ENCODE data around the gene EPHB4.
"Not testable (repeated sequence)": the region's sequence is repeated elsewhere in the genome, so short reads cannot be mapped to it uniquely, and the experiment has no call there.

EPHB4 gene

DNA sequence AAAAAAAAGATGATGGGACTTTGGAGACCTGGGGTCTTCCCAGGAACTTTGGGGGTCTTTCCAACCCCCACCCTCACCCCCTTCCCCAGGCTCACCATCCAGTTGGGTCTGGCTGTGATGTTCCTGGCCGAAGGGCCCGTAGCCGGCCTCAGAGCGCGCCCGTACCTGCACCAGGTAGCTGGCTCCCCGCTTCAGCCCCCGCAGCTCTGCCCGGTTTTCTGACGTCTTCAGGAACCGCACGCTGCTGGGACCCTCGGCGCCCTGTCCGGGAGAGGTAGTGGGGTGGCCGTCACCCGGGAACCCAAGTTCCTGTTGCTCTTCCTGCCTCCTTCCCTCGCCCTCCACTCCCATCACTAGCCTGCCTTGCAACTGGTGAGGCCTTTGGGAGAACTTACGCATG, 10.2 kb downstream of the EPHB4 start:
- H3K9me3 ChIP-seq (ENCODE audit: control insufficient read depth, insufficient read depth, low read length) = no peaks in the 10 kb centered on the region
- H3K4me3 ChIP-seq (ENCODE audit: low read depth, low read length) = no peak overlapping the region
- no peak overlapping the region for H3K27ac ChIP-seq (ENCODE audit: low read depth, low read length)
- H3K27me3 ChIP-seq (ENCODE audit: control insufficient read depth, insufficient read depth, low read length) = no peaks in the 10 kb centered on the region
- H3K9ac ChIP-seq (ENCODE audit: low read depth, low read length) = no peak overlapping the region
- H3K4me1 ChIP-seq (ENCODE audit: control insufficient read depth, insufficient read depth, low read length) = no peaks in the 10 kb centered on the region
- H3K36me3 ChIP-seq (ENCODE audit: control insufficient read depth, insufficient read depth, low read length) = peaks cover 97% of the 10 kb centered on the region

DNA sequence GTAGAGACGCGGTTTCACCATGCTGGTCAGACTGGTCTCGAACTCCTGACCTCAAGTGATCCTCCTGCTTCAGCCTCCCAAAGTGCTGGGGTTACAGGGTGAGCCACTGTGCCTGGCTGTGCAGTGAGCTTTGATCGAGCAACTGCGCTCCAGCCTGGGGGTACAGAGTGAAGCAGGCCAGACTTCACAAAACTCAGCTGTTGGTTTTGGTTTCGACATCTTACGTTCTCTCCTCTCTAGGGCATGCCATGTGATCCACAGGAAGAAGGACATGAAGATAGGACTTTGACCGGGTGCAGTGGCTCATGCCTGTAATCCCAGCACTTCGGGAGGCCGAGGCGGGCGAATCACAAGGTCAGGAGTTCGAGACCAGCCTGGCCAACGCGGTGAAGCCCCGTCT, 10.8 kb downstream of the EPHB4 start:
- peaks cover 96% of the 10 kb centered on the region for H3K36me3 ChIP-seq (ENCODE audit: control insufficient read depth, insufficient read depth, low read length)
- H3K27me3 ChIP-seq (ENCODE audit: control insufficient read depth, insufficient read depth, low read length); H3K4me1 ChIP-seq (ENCODE audit: control insufficient read depth, insufficient read depth, low read length); H3K9ac ChIP-seq (ENCODE audit: low read depth, low read length); H3K27ac ChIP-seq (ENCODE audit: low read depth, low read length); H3K4me3 ChIP-seq (ENCODE audit: low read depth, low read length); H3K9me3 ChIP-seq (ENCODE audit: control insufficient read depth, insufficient read depth, low read length): not testable (repeated sequence)

DNA sequence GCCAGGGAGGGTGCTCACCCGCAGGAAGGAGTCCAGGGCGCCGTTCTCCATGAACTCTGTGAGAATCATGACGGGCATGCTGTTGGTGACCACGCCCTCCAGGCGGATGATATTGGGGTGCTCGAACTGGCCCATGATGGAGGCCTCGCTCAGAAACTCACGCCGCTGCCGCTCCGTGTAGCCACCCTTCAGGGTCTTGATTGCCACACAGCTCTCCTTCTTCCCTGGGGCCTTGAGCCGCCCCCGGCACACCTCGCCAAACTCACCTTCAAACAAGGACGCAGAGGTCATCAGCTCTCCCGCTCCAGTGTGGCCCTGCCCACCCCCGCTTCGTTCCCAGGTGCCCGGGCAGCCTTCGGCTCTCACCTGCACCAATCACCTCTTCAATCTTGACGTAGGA, 14.6 kb downstream of the EPHB4 start:
- Histone ChIP-seq H3K27ac (ENCODE audit: low read depth, low read length) (no peak overlapping the region), H3K4me1 (ENCODE audit: control insufficient read depth, insufficient read depth, low read length) (no peaks in the 10 kb centered on the region), H3K36me3 (ENCODE audit: control insufficient read depth, insufficient read depth, low read length) (peaks cover 95% of the 10 kb centered on the region), H3K4me3 (ENCODE audit: low read depth, low read length) (no peak overlapping the region), H3K27me3 (ENCODE audit: control insufficient read depth, insufficient read depth, low read length) (no peaks in the 10 kb centered on the region), H3K9ac (ENCODE audit: low read depth, low read length) (no peak overlapping the region), H3K9me3 (ENCODE audit: control insufficient read depth, insufficient read depth, low read length) (no peaks in the 10 kb centered on the region)

DNA sequence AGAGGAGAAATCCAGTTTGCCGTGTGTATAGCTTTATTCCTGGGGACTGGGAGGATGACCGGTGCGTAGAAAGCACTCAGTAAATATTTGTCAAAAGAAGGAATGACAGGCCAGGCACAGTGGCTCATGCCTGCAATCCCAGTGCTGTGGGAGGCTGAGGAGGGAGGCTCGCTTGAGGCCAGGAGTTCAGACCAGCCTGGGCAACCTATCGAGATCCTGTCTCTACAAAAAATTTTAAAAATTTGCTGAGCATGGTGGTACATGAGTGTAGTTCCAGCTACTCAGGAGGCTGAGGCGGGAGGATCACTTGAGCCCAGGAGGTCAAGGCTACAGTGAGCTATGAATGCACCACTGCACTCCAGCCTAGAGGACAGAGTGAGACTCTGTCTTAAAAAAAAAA, 15.8 kb downstream of the EPHB4 start:
- Histone ChIP-seq H3K4me1 (ENCODE audit: control insufficient read depth, insufficient read depth, low read length) (no peaks in the 10 kb centered on the region), H3K27ac (ENCODE audit: low read depth, low read length) (no peak overlapping the region), H3K9ac (ENCODE audit: low read depth, low read length) (no peak overlapping the region), H3K36me3 (ENCODE audit: control insufficient read depth, insufficient read depth, low read length) (peaks cover 97% of the 10 kb centered on the region), H3K4me3 (ENCODE audit: low read depth, low read length) (no peak overlapping the region), H3K27me3 (ENCODE audit: control insufficient read depth, insufficient read depth, low read length) (no peaks in the 10 kb centered on the region), H3K9me3 (ENCODE audit: control insufficient read depth, insufficient read depth, low read length) (no peaks in the 10 kb centered on the region)

DNA sequence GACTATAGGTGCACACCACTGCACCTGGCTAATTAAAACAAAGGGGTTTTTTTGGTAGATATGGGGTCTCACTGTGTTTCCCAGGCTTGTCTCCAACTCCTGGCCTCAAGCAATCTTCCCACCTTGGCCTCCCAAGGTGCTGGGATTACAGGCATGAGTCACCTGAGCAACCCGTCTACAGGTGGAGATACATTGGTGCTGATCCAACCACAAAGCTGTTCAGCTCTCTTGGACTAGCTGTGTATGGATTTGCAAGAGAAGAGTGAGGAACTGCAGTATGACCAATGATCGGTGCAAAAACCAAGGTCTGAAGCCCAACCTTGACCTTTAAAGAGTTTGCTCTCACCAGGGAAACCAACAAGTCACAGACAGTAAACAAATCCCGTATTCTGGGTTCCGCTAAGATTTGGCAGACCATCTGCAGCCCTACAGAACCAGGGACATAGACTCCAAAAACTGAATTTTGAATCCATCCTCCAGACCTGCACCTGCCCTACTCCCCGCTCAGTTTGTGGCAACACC, 18.9 kb downstream of the EPHB4 start:
- Histone ChIP-seq H3K36me3 (ENCODE audit: control insufficient read depth, insufficient read depth, low read length) (peaks cover 94% of the 10 kb centered on the region), H3K4me1 (ENCODE audit: control insufficient read depth, insufficient read depth, low read length) (peaks cover 5% of the 10 kb centered on the region; the same call in 1 of the 2 replicates), H3K4me3 (ENCODE audit: low read depth, low read length) (no peak overlapping the region), H3K27ac (ENCODE audit: low read depth, low read length) (no peak overlapping the region), H3K9me3 (ENCODE audit: control insufficient read depth, insufficient read depth, low read length) (no peaks in the 10 kb centered on the region), H3K27me3 (ENCODE audit: control insufficient read depth, insufficient read depth, low read length) (no peaks in the 10 kb centered on the region), H3K9ac (ENCODE audit: low read depth, low read length) (no peak overlapping the region)

DNA sequence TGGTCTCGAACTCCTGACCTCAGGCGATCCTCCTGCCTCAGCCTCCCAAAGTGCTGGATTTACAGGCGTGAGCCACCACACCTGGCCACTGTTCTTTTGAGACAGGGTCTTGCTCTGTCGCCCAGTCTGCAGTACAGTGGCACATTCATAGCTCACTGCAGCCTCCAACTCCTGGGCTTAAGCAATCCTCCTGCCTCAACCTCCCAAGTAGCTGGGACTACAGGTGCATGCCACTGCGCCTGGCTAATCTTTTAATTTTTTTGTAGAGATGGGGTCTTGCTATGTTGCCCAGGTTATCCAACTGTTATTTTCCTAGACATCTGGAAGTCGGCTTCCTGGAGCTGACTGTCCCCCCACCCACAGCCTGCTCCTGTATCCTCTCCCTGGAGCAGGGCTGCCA, 20.4 kb downstream of the EPHB4 start:
- H3K36me3 ChIP-seq (ENCODE audit: control insufficient read depth, insufficient read depth, low read length) = peaks cover 90% of the 10 kb centered on the region
- not testable (repeated sequence) for H3K4me1 ChIP-seq (ENCODE audit: control insufficient read depth, insufficient read depth, low read length); H3K9ac ChIP-seq (ENCODE audit: low read depth, low read length); H3K27me3 ChIP-seq (ENCODE audit: control insufficient read depth, insufficient read depth, low read length); H3K27ac ChIP-seq (ENCODE audit: low read depth, low read length); H3K4me3 ChIP-seq (ENCODE audit: low read depth, low read length); H3K9me3 ChIP-seq (ENCODE audit: control insufficient read depth, insufficient read depth, low read length)

DNA sequence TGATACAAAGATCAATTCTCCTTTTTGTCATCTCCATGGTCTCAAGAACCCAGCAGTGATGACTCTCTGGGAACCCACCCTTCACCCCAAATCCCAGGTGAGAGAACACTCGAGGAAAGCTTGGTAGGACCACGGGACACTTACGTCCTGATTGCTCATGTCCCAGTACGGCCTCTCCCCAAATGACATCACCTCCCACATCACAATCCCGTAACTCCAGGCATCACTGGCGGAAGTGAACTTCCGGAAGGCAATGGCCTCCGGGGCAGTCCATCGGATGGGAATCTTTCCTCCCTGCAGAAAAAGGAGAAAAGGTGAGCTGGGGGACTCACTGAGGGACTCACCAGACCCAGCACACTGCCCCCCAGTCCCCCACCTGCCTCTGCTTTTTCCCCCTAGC, 21.0 kb downstream of the EPHB4 start:
- no peaks in the 10 kb centered on the region for H3K27me3 ChIP-seq (ENCODE audit: control insufficient read depth, insufficient read depth, low read length)
- peaks cover 7% of the 10 kb centered on the region; the same call in 1 of the 2 replicates for H3K4me1 ChIP-seq (ENCODE audit: control insufficient read depth, insufficient read depth, low read length)
- no peaks in the 10 kb centered on the region for H3K9me3 ChIP-seq (ENCODE audit: control insufficient read depth, insufficient read depth, low read length)
- no peak overlapping the region for H3K4me3 ChIP-seq (ENCODE audit: low read depth, low read length)
- no peak overlapping the region for H3K9ac ChIP-seq (ENCODE audit: low read depth, low read length)
- H3K36me3 ChIP-seq (ENCODE audit: control insufficient read depth, insufficient read depth, low read length) = peaks cover 85% of the 10 kb centered on the region
- no peak overlapping the region for H3K27ac ChIP-seq (ENCODE audit: low read depth, low read length)

DNA sequence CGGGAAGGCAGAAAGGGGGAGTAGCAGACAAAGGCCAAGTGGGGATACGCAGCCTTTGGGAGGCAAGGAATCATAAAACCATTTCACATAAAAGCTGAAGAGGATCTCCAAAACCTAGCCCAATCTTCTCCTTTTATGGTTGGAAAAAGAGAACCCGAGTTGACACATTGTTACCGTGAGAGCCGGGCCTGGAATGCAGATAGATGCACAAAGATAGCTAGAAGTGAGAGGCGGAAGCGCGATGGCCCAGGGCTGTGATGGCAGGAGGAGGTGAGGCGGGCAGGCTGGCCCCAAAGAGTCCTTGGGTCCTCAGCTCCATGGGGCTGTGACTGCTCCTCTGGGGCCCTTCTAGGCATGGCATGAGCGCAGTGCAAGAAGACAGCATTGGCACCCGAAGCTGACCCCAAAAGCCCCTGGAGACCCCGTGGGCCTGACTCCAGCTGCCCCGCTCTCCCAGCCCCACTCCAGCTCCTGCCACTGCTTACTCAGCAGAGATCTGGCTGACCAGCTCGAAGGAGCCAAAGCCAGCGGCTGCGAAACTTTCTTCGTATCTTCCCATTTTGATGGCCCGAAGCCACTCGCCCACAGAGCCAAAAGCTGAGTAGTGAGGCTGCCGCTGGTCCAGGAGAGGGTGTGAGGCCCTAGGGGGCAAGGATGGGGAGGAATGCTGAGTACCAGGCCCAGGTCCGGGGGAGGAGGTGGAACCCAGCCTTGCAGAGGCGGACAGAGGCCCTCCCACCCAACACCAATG, 22.5 kb downstream of the EPHB4 start:
- Histone ChIP-seq H3K9me3 (ENCODE audit: control insufficient read depth, insufficient read depth, low read length) (no peaks in the 10 kb centered on the region), H3K9ac (ENCODE audit: low read depth, low read length) (no peak overlapping the region), H3K27ac (ENCODE audit: low read depth, low read length) (no peak overlapping the region), H3K27me3 (ENCODE audit: control insufficient read depth, insufficient read depth, low read length) (no peaks in the 10 kb centered on the region), H3K4me3 (ENCODE audit: low read depth, low read length) (no peak overlapping the region), H3K4me1 (ENCODE audit: control insufficient read depth, insufficient read depth, low read length) (peaks cover 7% of the 10 kb centered on the region; the same call in 1 of the 2 replicates), H3K36me3 (ENCODE audit: control insufficient read depth, insufficient read depth, low read length) (peaks cover 72% of the 10 kb centered on the region)

DNA sequence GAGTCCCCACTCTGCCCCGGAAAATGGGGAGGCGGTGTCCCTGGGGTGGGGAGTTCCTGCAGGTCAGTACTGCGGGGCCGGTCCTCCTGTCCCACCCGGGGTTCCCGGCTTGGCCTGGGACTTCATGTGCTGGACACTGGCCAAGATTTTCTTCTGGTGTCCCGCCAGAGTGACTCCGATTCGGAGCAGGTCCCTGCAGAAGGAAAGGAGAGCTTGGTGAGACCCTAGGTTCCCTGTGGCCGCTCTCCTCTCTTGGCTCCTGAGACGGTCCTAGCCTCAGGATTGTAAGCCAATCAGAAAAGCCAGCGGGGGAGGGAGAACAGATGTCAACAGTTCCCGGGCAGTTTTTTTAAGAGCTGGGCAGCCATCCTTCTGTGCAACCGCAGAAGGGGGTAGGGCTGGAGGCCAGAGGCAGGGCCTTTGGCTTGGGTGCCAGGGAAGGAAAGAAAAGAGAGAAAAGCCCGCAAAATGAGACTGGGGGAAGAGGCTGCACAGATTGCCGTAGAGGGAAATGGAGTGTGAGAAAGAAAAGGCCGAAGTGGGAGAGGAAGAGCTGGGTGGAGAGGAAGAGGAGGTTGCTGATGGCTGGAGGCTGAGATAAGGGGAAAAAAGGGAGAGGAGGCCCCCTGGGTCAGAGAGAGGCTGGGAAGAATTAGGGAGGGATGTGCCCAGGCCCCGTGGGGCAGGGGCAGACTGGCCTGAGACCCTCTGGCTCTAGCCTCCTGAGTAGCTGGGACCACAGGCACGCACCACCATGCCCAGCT, 23.7 kb downstream of the EPHB4 start:
- peaks cover 60% of the 10 kb centered on the region for H3K36me3 ChIP-seq (ENCODE audit: control insufficient read depth, insufficient read depth, low read length)
- H3K27me3 ChIP-seq (ENCODE audit: control insufficient read depth, insufficient read depth, low read length) = no peaks in the 10 kb centered on the region
- H3K9ac ChIP-seq (ENCODE audit: low read depth, low read length) = no peak overlapping the region
- H3K4me1 ChIP-seq (ENCODE audit: control insufficient read depth, insufficient read depth, low read length) = peaks cover 7% of the 10 kb centered on the region; the same call in 1 of the 2 replicates
- H3K4me3 ChIP-seq (ENCODE audit: low read depth, low read length) = no peak overlapping the region
- no peak overlapping the region for H3K27ac ChIP-seq (ENCODE audit: low read depth, low read length)
- no peaks in the 10 kb centered on the region for H3K9me3 ChIP-seq (ENCODE audit: control insufficient read depth, insufficient read depth, low read length)

DNA sequence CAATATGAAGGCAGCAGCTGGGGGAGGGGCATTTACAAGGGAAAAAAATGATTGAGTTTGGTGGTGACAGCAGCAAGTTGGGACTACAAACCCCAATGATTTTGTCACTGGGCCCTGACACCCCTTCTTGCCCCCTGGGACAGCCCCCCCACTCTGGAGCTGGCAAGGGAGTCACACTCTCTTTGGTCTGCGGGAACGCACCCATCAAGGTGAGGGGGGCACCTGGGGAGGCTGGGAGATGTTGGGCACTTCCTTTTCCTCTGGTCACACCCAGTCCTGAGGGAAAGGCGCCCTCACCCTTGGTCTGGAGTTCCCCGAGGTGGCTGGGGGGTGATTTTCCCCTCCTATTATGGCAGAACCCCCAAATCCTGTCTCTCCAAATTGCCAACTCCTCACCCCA, 24.4 kb downstream of the EPHB4 start:
- Histone ChIP-seq H3K4me3 (ENCODE audit: low read depth, low read length) (no peak overlapping the region), H3K9me3 (ENCODE audit: control insufficient read depth, insufficient read depth, low read length) (no peaks in the 10 kb centered on the region), H3K4me1 (ENCODE audit: control insufficient read depth, insufficient read depth, low read length) (peaks cover 7% of the 10 kb centered on the region; the same call in 1 of the 2 replicates), H3K27ac (ENCODE audit: low read depth, low read length) (no peak overlapping the region), H3K9ac (ENCODE audit: low read depth, low read length) (no peak overlapping the region), H3K27me3 (ENCODE audit: control insufficient read depth, insufficient read depth, low read length) (no peaks in the 10 kb centered on the region), H3K36me3 (ENCODE audit: control insufficient read depth, insufficient read depth, low read length) (peaks cover 54% of the 10 kb centered on the region)
